Esophagus mucosa (tissue), 1 donor: Measurements from ENCODE around the gene EP400. TPM values are rescaled to one million over a fixed set of nuclear protein-coding genes. Genes with fewer than 3 reads are reported as not detected.

Experiments used
- ATAC-seq: fragments of 200-7000 bp; cut with Tn5 transposase; one replicate; pipeline ENCODE4 v1.9.1; 2020
- total RNA-seq: library from RNA; stranded (reverse); gene quantifications from one replicate; pipeline ENCODE4 v1.2.4, GENCODE V29; 2023
- donor health status: DM: yes; HTN: yes; CAD: no.

Gene EP400
- total RNA-seq, 1 donor from 2014 or later, result 26.1 TPM

DNA sequence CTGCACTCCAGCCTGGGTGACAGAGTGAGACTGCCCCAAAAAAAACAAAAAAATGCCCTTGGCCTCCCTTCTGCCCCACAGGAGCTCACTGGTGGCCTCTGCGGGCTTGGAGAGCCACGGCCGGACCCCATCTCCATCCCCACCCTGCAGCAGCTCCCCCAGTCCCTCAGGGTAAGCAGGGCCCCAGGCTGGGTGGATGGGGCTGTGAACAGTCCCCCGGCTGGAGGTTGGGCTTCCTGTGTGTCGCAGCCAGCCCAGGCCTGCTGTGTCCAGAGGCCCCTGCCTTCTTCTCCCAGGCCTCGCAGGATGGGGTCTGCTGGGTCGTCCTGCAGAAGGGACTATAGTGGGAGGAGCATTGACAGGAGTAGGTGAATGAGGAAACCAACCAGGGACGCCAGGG is 36.1 kb upstream of the EP400 start:
- ATAC-seq, result no peak

DNA sequence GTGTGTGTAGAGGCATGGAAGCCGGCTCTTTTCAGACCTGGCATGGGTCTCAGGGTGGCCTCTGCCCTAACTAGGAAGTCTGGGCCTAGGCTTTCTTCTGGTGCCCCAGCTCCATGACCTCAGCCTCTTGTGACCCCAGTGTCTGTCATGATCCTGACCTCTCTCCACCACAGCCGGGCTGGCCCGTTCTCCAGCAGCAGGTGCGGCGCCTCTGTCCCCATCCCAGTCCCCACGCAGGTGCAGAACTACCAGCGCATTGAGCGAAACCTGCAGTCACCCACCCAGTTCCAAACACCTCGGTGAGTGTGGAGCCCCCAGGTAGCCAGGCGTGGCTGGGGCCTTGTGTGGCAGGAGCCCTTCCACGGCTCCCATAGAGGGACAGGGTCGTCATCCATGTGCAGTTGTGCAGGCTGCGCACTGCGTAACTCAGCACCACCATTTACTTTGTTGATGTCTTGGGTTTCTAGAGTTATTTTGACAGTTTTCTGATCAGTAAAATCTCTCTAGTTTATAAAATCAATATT is 35.5 kb upstream of the EP400 start:
- ATAC-seq, result no peak

DNA sequence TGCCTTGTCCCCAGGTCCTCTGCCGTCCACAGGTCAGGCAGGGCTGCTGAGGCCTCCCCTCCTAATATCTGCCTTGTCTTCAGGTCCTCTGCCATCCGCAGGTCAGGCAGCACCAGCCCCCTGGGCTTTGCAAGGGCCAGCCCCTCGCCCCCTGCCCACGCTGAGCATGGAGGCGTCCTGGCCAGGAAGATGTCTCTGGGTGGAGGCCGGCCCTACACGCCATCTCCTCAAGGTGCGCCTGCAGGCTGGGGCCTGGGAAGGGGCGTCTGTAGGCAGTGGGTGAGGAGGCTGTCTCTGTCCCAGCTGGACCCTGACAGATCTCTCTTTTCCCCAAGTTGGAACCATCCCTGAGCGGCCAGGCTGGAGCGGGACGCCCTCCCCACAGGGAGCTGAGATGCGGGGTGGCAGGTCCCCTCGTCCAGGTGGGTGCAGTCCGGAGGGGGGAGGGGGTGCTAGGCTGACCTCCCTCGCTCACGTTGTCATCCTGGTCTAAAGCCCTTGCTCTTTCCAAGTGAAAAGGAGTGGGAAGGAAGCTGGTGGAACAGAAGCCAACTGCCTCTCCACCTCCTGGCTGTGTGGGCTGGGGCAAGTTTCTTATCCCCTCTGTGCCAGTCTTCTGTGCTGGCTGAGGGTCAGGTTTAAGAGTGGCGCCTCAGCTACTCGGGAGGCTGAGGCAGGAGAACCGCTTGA is 34.6 kb upstream of the EP400 start:
- no peak for ATAC-seq

DNA sequence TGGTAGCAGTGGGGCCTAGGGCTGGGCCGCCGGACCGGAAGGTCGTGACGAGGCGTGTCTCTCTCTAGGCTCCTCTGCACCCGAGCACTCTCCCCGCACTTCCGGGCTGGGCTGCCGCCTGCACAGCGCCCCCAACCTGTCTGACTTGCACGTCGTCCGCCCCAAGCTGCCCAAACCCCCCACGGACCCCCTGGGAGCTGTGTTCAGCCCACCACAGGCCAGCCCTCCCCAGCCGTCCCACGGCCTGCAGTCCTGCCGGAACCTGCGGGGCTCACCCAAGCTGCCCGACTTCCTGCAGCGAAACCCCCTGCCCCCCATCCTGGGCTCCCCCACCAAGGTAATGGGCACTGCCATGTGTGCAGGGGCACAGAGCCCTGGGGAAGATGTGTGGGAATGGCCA is 33.9 kb upstream of the EP400 start:
- no peak for ATAC-seq

DNA sequence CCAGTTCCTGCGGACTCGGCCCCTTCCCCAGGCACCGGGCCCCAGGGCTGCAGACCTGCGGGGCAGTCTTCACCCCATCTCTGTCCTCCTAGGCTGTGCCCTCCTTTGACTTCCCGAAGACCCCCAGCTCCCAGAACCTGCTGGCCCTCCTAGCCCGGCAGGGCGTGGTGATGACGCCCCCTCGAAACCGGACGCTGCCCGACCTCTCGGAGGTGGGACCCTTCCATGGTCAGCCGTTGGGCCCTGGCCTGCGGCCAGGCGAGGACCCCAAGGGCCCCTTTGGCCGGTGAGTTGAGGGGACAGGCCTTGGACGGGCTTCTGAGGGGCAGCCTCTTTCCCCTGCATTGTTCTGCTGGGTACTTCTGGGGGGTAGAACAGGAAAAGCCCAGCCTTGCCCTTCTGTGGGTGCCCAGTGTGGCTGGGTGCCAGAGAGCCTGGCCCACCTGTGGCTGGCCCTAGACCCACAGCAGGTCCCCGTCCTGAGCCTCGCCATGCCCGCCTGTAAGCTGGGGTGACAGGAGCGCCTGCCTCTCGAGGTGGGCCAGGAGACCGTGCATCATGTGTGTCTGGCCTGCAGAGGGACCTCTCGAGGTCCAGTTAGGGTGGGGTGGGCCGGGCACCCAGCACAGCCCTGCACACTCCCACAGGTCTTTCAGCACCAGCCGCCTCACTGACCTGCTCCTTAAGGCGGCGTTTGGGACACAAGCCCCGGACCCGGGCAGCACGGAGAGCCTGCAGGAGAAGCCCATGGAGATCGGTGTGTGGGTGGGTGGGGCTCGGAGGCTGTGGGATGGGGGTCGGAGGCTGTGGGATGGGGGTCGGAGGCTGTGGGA is 33.2 kb upstream of the EP400 start:
- no peak for ATAC-seq

DNA sequence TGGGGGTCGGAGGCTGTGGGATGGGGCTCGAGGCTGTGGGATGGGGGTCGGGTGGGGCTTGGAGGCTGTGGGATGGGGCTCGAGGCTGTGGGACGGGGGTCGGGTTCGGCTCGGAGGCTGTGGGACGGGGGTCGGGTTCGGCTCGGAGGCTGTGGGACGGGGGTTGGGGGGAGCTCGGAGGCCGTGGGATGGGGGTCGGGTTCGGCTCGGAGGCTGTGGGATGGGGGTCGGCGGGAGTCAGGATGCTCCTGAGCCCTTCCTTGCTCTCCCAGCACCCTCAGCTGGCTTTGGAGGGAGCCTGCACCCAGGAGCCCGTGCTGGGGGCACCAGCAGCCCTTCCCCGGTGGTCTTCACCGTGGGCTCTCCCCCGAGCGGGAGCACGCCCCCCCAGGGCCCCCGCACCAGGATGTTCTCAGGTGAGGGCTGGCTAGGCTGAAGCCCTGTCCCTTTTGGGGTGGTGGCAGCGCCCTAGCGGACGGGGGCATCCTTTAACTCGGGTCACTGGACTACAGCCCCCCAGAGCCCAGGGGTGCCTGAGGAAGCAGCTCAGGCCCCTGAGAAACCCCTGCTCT is 32.5 kb upstream of the EP400 start:
- ATAC-seq, result no peak

DNA sequence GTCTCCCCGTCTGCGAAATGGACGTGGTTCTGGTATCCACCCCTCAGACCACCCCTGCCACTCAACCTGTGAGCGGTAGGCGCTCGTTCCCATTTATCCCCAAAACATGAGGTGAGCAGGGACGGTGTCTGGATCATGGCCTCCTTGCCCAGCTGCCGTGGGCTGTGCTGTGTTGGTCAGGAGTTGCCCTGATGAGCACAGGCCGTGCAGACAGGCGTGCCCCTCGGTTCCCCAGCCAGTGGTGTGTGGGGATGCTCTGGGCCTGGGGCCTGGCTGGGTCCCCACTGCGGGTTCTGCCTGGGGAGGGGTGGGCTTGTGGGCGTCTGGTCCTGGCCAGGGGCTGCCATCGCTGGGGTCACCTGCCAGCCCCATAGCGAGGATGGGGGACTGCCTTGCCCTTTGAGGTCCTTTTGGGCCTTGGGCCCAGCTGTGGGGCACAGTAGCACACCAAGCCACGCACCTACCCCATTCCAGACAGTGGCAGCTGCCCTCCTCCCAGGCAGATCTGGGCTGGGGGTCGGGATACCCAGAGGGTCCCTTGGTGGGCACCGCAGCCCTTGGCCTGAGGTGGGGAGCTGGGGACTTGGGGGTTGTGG is 31.9 kb upstream of the EP400 start:
- no peak for ATAC-seq

DNA sequence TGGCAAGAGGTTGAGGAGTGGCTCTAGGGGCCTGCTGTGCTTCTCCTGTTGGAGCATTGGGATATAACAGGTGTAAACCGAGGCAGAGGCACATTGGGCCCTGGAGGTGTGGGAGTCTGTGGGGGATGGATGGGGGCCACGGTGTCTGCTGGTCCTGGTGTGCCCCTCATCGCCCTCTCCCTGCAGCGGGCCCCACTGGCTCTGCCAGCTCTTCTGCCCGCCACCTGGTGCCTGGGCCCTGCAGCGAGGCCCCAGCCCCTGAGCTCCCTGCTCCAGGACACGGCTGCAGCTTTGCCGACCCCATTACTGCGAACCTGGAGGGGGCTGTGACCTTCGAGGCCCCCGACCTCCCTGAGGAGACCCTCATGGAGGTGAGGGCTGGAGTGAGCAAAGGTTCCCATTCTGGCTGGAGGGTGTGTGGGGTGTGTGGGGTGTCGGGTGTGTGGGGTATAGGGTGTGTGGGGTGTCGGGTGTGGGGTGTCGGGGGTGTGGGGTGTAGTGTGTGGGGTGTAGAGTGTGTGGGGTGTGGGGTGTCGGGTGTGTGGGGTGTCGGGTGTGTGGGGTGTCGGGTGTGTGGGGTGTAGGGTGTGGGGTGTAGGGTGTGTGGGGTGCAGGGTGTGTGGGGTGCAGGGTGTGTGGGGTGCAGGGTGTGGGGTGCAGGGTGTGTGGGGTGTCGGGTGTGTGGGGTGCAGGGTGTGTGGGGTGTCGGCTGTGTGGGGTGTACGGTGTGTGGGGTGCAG is 31.3 kb upstream of the EP400 start:
- peak; percentile 19 for ATAC-seq

DNA sequence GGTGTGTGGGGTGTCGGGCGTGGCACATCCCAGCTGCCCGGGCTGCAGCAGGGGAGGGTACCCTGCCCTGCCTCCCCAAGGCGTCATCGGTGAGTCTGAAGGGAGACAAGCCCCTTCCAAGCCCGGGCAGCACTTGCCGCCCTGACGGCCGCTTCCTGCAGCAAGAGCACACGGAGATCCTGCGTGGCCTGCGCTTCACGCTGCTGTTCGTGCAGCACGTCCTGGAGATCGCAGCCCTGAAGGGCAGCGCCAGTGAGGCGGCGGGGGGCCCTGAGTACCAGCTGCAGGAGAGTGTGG is 30.7 kb upstream of the EP400 start:
- ATAC-seq, result no peak

DNA sequence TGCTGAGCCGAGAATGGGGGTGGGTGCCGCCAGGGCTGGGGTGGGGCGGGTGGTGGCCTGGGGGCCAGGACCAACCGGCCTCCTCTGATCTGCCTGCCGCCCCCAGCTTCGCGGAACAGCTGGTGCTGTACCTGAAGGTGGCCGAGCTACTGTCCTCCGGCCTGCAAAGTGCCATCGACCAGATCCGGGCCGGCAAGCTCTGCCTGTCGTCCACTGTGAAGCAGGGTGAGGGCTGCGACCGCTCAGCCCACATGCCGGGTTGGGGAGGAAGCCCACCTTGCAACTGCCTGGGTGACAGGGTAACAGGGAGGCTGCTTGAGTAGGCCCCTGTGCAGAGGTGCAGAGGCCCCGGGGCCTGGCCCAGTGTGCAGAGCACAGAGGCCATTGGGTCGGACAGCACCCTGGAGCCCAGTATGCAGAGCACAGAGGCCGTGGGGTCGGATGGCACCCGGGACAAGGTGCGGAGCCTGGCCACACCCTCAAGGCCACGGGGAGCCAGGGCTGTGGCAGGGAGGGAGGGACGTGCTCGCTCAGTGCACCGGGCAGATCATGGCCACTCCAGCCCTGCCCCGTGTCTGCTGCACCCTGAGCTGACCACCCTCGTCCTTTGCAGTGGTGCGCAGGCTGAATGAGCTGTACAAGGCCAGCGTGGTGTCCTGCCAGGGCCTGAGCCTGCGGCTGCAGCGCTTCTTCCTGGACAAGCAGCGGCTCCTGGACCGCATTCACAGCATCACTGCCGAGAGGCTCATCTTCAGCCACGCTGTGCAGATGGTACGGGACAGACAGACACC is 30.2 kb upstream of the EP400 start:
- no peak for ATAC-seq

DNA sequence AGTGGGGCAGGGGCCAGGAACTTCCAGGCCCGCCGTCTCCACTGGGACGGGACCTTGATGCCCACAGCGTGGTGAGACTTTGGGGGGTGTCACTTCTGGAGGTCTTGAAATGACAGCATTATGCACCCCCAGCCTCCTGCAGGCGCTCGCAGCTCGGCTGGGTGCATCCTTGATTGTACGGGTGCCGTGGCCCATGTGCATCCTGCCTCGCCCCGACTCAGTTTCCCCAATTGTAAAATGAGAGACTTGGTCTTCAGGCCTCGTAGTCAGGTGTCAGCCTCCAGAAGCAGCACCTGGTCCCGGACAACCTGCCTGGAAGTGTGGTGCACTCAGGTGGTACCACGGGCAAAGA is 29.6 kb upstream of the EP400 start:
- no peak for ATAC-seq

DNA sequence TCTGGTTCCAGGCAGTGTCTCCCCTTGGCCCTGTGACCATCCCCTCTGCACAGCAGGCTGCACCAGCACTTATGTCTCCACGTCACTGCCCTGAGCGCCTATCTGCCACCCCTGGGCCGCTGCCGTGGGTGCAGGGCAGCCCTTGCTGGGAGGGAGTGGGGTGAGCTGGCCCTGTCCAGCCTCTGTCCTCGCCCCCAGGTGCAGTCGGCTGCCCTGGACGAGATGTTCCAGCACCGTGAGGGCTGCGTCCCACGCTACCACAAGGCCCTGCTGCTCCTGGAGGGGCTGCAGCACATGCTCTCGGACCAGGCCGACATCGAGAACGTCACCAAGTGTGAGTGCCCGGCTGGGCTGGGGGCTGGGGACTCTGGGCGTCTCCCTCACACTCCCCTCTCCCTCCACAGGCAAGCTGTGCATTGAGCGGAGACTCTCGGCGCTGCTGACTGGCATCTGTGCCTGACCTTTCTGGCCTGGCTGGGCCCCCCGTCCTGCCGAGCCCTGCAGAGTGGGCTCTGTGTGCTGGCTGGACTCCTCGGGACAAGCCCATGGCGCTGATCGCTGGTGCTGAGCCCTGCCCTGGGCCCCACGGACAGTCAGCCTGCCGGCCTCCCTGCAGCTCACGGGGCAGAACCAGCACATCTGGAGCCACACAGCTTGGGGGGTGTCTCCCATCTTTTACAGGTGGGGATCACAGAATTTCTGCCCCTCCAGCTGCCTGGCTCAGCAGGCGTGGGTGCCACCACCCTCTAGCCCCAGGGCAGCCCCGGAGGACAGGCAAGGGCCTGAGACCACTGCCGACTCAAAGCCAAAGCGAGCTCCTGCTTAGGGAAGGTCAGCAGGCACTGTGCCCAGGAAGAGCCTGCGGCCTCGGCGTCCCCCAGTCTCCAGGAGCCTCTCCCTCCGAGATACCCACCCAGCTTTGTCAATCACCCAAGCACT is 28.6 kb upstream of the EP400 start:
- no peak for ATAC-seq

DNA sequence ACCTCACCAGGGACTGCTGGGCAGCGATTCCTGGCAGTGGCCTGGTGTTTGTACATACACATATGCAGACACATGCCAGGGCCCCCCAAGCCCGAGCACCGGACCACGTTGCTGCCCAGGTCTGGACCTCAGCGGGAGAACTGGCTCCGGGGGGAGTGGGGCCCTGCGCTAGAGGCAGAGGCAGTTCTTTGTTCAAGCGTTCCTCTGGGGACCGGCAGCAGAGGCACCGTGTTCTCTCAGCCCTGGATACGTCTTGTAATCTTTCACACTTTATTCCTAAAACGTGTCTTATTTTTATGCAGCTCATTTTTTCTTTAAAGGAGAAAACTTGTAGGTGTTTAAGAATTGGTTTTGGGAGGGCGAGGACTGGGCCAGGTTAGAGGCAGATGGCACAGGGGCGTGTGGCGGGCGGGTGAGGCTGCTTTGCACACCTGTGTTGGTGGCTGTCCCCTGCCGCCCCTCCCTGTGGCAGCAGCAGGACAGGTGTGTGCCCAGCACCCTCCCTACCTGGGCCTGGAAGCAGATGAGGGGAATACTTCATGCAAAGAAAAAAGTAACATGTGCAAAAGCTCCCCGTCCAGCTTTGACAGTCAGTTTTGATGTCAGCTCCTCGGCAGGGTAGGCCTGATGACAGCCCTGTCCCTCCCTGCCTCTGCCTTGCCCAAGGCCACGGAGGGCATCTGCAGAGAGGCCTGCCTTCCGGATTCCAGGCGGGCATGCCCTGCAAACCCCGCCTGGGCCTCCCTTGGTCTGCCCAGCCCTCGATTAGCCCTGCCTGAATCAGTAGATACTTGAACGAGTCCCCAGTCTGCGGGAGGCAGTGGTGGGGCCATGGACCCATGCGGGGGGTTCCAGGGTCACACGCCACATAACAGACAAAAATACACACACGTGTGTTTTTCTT is 27.6 kb upstream of the EP400 start:
- ATAC-seq, result peak; percentile 55

DNA sequence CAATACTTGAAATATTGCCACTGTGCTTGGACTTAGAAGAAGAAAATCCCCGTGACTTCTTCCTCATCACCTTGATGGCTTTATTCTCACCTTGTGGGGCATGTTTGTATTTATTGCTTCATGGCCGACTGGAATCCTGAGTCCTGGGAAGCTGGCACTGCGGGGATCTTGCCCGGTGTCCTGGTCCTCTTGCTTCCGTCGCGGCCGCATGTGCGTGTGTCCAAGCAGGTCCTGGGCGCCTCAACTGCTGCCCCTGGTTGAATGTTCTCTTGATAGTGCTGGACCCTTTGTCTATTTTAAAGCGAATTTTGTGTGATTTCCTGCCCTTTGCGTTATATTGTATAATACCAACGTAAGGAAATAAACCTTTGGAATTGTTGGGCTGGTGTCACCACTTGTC is 27.0 kb upstream of the EP400 start:
- ATAC-seq, result no peak

DNA sequence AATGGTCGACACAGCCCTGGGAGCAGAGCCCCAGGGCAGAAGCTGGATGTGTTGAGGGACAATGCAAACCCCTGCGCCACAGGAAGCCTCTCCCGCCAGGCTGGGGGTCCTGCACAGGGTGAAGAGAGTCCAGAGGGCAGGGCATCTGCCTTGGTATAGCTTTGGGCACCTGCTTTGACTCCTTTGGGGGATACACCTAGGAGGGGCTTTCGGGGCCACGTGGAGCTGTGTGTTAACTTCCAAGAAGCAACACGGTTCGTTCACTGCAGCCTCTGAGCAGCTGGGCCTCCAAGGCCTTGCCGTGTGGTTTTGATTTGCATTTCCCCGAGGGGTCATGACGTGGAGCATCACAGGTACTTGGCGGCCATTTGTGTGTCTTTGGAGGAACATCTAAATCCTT is 26.5 kb upstream of the EP400 start:
- ATAC-seq, result peak; percentile 10

DNA sequence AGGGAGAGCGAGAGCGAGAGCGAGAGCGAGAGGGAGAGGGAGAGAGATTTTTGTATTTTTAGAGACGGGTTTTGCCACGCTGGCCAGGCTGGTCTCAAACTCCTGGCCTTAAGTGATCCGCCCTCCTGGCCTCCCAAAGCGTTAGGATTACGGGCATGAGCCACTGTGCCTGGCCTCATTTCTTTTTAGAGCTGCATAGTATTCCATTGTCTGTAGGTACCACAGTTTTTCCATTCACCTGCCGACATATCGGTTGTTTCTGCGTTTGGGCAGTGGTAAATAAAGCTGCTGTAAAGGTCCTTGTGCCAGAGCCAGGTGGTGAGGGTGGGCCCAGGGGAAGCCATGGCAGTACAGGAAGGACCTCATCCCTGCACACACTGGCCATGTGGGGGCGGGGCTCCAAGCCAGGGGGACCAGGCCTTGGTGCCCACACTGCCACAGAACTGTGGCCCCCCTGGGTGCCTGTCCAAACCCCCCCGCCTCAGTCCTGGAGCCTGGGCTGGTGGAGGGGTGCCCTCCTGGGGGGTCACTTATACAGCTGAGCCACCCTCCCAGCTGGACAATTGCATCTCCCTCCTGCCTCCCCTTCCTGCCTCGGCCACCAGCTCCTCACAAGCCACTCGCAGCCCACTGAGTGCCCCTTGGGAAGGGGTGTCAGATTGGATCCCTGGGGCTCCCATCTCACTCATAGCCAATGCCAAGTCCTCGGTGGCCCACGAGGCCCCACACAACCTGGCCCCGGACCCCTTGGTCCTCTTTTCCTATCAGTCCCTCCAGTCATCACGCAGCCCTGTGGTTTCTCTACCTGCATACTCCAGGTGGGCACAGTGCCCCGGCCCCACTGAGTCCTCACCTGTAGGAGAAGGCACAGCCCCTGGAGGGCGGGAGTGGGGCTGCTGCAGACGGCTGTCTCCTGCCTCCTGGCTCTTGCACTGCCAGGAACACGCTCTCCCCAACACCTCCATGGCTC is 22.3 kb upstream of the EP400 start:
- no peak for ATAC-seq

DNA sequence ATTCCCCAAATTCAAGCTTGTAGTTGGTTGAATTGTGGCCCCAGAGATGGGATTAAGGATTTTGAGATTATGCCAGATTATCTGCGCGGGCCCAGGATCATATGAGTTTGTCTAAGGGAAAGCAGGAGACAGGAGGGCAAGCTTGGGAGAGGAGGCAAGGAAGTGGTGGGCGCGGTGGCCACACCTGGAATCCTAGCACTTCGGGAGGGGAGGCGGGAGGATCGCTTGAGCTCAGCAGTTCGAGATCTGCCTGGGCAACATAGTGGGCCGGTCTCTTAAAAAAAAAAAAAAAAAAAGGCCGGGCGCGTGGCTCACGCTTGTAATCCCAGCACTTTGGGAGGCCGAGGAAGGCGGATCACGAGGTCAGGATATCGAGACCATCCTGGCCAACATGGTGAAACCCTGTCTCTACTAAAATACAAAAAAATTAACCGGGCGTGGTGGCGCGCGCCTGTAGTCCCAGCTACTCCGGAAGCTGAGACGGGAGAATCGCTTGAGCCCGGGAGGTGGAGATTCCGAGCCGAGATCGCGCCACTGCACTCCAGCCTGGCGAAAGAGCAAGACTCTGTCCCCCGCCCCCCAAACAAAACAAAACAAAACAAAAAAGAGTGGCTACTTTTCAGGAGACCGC is 21.5 kb upstream of the EP400 start:
- ATAC-seq, result no peak
